SK-N-SH treated with all-trans-retinoic acid at 6 μM for 48 hours (cell line): Measurements from ENCODE around the gene TSPYL6.

Experiments
- ATAC-seq: fragments of 200-7000 bp; cut with Tn5 transposase; 3 replicates; pipeline ENCODE4 v1.9.1; 2020; ENCODE audit warnings: mild to moderate bottlenecking, moderate library complexity
- ARNTL ChIP-seq: fragments of 450-650 bp; formaldehyde crosslinking; IDR thresholded peaks from 2 replicates; pipeline ENCODE4 v1.5.0; 2020; ENCODE audit warnings: low read depth, mild to moderate bottlenecking, moderate library complexity, borderline replicate concordance
- CREB5 ChIP-seq: fragments of 250-450 bp; sonication (Bioruptor Pico); IDR thresholded peaks from 2 replicates; pipeline ENCODE4 v1.5.1; 2020; ENCODE audit warnings: low read depth, mild to moderate bottlenecking, moderate library complexity
- ESRRG ChIP-seq: fragments of 250-450 bp; sonication (Bioruptor Pico); IDR thresholded peaks from 2 replicates; pipeline ENCODE4 v1.6.1; 2021; ENCODE audit warnings: mild to moderate bottlenecking
- GLIS3 ChIP-seq: fragments of 250-450 bp; sonication (Bioruptor Pico); IDR thresholded peaks from 2 replicates; pipeline ENCODE4 v1.5.0; 2020; ENCODE audit warnings: mild to moderate bottlenecking, moderate library complexity
- ISL1 ChIP-seq: fragments of 250-450 bp; sonication (Bioruptor Pico); IDR thresholded peaks from 2 replicates; pipeline ENCODE4 v2.1.2; 2022; ENCODE audit warnings: mild to moderate bottlenecking, moderate library complexity
- OSR1 ChIP-seq: fragments of 250-450 bp; sonication (Bioruptor Pico); IDR thresholded peaks from 2 replicates; pipeline ENCODE4 v1.8.0; 2022; ENCODE audit warnings: moderate library complexity, mild to moderate bottlenecking, inconsistent platforms
- PATZ1 ChIP-seq: fragments of 250-450 bp; sonication (Bioruptor Pico); IDR thresholded peaks from 2 replicates; pipeline ENCODE4 v1.8.0; 2020; ENCODE audit warnings: mild to moderate bottlenecking, moderate library complexity, borderline replicate concordance
- PPARA ChIP-seq: fragments of 250-450 bp; sonication (Bioruptor Pico); IDR thresholded peaks from 2 replicates; pipeline ENCODE4 v1.5.0; 2020; ENCODE audit warnings: mild to moderate bottlenecking, borderline replicate concordance
- SNAI2 ChIP-seq: fragments of 250-450 bp; sonication (Bioruptor Pico); IDR thresholded peaks from 2 replicates; pipeline ENCODE4 v1.5.0; 2020; ENCODE audit warnings: mild to moderate bottlenecking, moderate library complexity
- TCF4 ChIP-seq: fragments of 250-450 bp; sonication (Bioruptor Pico); IDR thresholded peaks from 2 replicates; pipeline ENCODE4 v1.8.0; 2021; ENCODE audit warnings: mild to moderate bottlenecking, moderate library complexity, borderline replicate concordance
- TOX ChIP-seq: fragments of 250-450 bp; sonication (Bioruptor Pico); IDR thresholded peaks from 2 replicates; pipeline ENCODE4 v1.8.0; 2021; ENCODE audit warnings: mild to moderate bottlenecking, moderate library complexity, borderline replicate concordance
- TSHZ2 ChIP-seq: fragments of 250-450 bp; sonication (Bioruptor Pico); IDR thresholded peaks from 2 replicates; pipeline ENCODE4 v1.5.0; 2020; ENCODE audit warnings: mild to moderate bottlenecking, moderate library complexity
- ZC3H10 ChIP-seq: fragments of 250-450 bp; sonication (Bioruptor Pico); IDR thresholded peaks from 2 replicates; pipeline ENCODE4 v1.5.1; 2021; ENCODE audit warnings: mild to moderate bottlenecking, moderate library complexity
- ZFP3 ChIP-seq: fragments of 250-450 bp; sonication (Bioruptor Pico); IDR thresholded peaks from 2 replicates; pipeline ENCODE4 v1.5.0; 2020; ENCODE audit warnings: mild to moderate bottlenecking, moderate library complexity
- ZFP30 ChIP-seq: fragments of 450-650 bp; formaldehyde crosslinking; IDR thresholded peaks from 2 replicates; pipeline ENCODE4 v1.5.0; 2022; ENCODE audit warnings: mild to moderate bottlenecking, moderate library complexity
- ZNF565 ChIP-seq: fragments of 450-650 bp; formaldehyde crosslinking; conservative IDR thresholded peaks from 2 replicates; pipeline ENCODE4 v1.5.0; 2020; ENCODE audit warnings: low read depth, mild to moderate bottlenecking, moderate library complexity
- ZNF70 ChIP-seq: fragments of 450-650 bp; formaldehyde crosslinking; IDR thresholded peaks from 2 replicates; pipeline ENCODE4 v1.5.0; 2020; ENCODE audit warnings: mild to moderate bottlenecking, moderate library complexity
- ZNF8 ChIP-seq: fragments of 450-650 bp; formaldehyde crosslinking; IDR thresholded peaks from 2 replicates; pipeline ENCODE4 v1.5.0; 2020; ENCODE audit warnings: mild to moderate bottlenecking, moderate library complexity
- TF ChIP-seq, protein P1 (sequence below): fragments of 250-450 bp; sonication (Bioruptor Pico); IDR thresholded peaks from 2 replicates; pipeline ENCODE4 v1.8.0; 2021; ENCODE audit warnings: low read depth, mild to moderate bottlenecking, moderate library complexity, borderline replicate concordance
- TF ChIP-seq, protein P2 (sequence below): fragments of 250-450 bp; sonication (Bioruptor Pico); IDR thresholded peaks from 2 replicates; pipeline ENCODE4 v1.5.1; 2021; ENCODE audit warnings: mild to moderate bottlenecking, moderate library complexity

The TSPYL6 gene

DNA sequence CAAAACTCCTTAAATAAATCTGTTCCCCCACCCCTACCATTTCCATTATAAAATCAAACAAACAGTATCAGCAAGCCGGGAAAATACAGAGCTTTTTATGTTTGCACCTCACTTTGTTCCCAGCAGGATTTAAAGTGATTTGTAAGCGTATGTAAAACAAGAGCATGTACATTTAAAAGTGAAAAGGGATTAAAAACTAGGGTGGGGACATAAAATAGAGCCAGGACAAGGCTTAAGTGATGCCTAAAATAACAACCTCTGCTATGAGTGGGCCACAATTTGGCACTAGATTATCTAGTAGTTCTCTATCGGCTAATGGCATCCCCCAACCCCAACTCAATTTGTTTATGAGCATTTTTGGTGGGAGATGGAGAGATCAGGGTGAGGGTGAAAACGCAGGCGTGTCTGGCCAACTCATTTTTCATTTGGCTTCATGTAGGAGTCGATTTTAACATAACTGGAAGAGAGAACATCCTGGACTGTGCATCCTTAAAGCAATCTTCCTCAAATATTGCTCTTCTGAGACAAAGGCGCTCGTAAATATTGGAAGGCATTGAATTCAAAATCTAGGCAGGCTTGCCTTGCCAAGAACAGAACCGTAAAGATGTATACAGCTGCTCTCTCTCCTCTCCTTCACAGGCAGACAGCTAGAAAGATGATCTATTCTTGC, 34.5 kb upstream of the TSPYL6 start (continued):
- TF ChIP-seq, protein P1, sequence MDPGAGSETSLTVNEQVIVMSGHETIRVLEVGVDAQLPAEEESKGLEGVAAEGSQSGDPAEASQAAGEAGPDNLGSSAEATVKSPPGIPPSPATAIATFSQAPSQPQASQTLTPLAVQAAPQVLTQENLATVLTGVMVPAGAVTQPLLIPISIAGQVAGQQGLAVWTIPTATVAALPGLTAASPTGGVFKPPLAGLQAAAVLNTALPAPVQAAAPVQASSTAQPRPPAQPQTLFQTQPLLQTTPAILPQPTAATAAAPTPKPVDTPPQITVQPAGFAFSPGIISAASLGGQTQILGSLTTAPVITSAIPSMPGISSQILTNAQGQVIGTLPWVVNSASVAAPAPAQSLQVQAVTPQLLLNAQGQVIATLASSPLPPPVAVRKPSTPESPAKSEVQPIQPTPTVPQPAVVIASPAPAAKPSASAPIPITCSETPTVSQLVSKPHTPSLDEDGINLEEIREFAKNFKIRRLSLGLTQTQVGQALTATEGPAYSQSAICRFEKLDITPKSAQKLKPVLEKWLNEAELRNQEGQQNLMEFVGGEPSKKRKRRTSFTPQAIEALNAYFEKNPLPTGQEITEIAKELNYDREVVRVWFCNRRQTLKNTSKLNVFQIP, result no peak
- TF ChIP-seq GLIS3 (CRISPR knock-in tag) (no peak), ZNF8 (CRISPR knock-in tag) (no peak), ZC3H10 (CRISPR knock-in tag) (no peak), SNAI2 (CRISPR knock-in tag) (no peak), ZFP3 (CRISPR knock-in tag) (no peak), TOX (no peak)
- TF ChIP-seq, all 23 proteins: peak for 0

- ATAC-seq, result no peak
- TF ChIP-seq PPARA, result no peak
- TF ChIP-seq OSR1 (CRISPR knock-in tag), result no peak
- TF ChIP-seq, protein P1, result no peak
- TF ChIP-seq ISL1 (CRISPR knock-in tag), result no peak
- TF ChIP-seq SNAI2 (CRISPR knock-in tag), result no peak
- TF ChIP-seq ZFP30, result no peak
- no peak for TF ChIP-seq ZNF70 (CRISPR knock-in tag)
Measured at GRCh38 chr2:54289917-54290316, 33.9 kb upstream of the TSPYL6 start.

GRCh38 chr2:54287532-54287931, 31.5 kb upstream of the TSPYL6 start:
- no peak for ATAC-seq
- TF ChIP-seq ARNTL (CRISPR knock-in tag) (no peak), ZNF565 (CRISPR knock-in tag) (no peak), PPARA (no peak), ZC3H10 (CRISPR knock-in tag) (no peak)
- TF ChIP-seq, protein P1, result no peak

DNA sequence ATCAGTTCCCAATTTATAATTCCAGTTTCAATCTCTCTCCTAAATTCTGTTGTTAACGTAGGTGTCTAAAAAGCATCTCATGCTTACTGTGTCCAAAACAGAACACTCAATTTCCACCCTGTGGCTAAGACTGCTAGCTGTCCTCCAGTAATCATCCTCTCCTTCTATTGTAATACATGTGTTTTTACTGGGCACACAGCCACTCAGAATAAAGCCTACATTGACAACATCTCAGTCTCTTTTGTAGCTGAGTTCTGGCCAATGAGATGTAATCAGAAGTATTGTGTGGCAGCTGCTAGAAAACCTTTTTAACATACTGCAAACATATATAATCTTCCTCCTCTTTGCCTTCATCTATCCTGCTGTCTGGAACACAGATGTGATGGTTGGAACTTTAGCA, 29.4 kb upstream of the TSPYL6 start:
- TF ChIP-seq GLIS3 (CRISPR knock-in tag) (no peak), TSHZ2 (no peak), ESRRG (CRISPR knock-in tag) (no peak), ZNF565 (CRISPR knock-in tag) (no peak), SNAI2 (CRISPR knock-in tag) (no peak), ARNTL (CRISPR knock-in tag) (no peak)
- ATAC-seq, result no peak

DNA sequence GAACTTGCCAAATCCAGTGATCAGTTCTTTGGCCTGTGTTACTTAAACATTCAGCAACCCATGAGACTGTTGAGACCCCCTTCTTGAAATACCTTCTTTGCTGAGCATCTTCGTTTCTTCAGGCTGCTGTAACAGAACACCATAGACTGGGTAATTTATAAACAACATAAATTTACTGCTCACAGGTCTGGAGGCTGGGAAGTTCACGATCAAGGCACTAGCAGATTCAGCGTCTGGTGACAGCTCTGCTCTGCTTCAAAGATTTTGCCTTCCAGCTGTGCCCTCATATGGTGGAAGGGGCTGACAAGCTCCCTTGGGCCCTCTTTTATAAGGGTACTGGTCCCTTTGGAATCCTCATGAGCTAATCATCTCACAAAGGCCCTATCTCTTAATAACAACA, 28.8 kb upstream of the TSPYL6 start:
- ATAC-seq, result no peak
- no peak for TF ChIP-seq ZNF565 (CRISPR knock-in tag)
- no peak for TF ChIP-seq ISL1 (CRISPR knock-in tag)
- no peak for TF ChIP-seq CREB5
- TF ChIP-seq SNAI2 (CRISPR knock-in tag), result no peak
- TF ChIP-seq PATZ1 (CRISPR knock-in tag), result no peak
- no peak for TF ChIP-seq TOX
- TF ChIP-seq, protein P2, sequence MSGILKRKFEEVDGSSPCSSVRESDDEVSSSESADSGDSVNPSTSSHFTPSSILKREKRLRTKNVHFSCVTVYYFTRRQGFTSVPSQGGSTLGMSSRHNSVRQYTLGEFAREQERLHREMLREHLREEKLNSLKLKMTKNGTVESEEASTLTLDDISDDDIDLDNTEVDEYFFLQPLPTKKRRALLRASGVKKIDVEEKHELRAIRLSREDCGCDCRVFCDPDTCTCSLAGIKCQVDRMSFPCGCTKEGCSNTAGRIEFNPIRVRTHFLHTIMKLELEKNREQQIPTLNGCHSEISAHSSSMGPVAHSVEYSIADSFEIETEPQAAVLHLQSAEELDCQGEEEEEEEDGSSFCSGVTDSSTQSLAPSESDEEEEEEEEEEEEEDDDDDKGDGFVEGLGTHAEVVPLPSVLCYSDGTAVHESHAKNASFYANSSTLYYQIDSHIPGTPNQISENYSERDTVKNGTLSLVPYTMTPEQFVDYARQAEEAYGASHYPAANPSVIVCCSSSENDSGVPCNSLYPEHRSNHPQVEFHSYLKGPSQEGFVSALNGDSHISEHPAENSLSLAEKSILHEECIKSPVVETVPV (CRISPR knock-in tag), result no peak
- no peak for TF ChIP-seq ARNTL (CRISPR knock-in tag)
- no peak for TF ChIP-seq ZFP30
- no peak for TF ChIP-seq ZNF8 (CRISPR knock-in tag)
- no peak for TF ChIP-seq ZC3H10 (CRISPR knock-in tag)
- TF ChIP-seq ESRRG (CRISPR knock-in tag), result no peak
- no peak for TF ChIP-seq TCF4 (CRISPR knock-in tag)
- TF ChIP-seq PPARA, result no peak
- no peak for TF ChIP-seq GLIS3 (CRISPR knock-in tag)
- TF ChIP-seq OSR1 (CRISPR knock-in tag), result no peak
